MM.1S (cell line): Measurements from ENCODE around the gene FARS2.

Experiments
- DNase-seq: peaks from one replicate; pipeline ENCODE4 v3.0.0-alpha.2; 2015
- H2AFZ ChIP-seq: fragments of 300-600 bp; sonication (generic); 2 replicates; pipeline ENCODE4 v1.6.0; 2016; ENCODE audit warnings: antibody characterized with exemption, low read length
- H3F3A ChIP-seq: fragments of 300-600 bp; sonication (generic); 2 replicates; pipeline ENCODE4 v1.6.1; 2016; ENCODE audit warnings: mild to moderate bottlenecking, antibody characterized with exemption, low read length, moderate library complexity, mixed read lengths; ENCODE audit not compliant: insufficient read depth
- H3K27ac ChIP-seq: fragments of 300-600 bp; sonication (generic); 2 replicates; pipeline ENCODE4 v1.5.1; 2016; ENCODE audit warnings: mild to moderate bottlenecking, low read length
- H3K27me3 ChIP-seq: fragments of 300-600 bp; sonication (generic); replicated peaks from 2 replicates; pipeline ENCODE4 v1.6.0; 2016; ENCODE audit warnings: low read length; ENCODE audit not compliant: insufficient read depth
- H3K36me3 ChIP-seq: fragments of 300-600 bp; sonication (generic); replicated peaks from 2 replicates; pipeline ENCODE4 v1.6.1; 2016; ENCODE audit warnings: mild to moderate bottlenecking, low read length, mixed read lengths; ENCODE audit not compliant: insufficient read depth
- H3K4me1 ChIP-seq: fragments of 300-600 bp; sonication (generic); 2 replicates; pipeline ENCODE4 v1.6.1; 2016; ENCODE audit warnings: low read length, mixed read lengths
- H3K4me2 ChIP-seq: fragments of 300-600 bp; sonication (generic); 2 replicates; pipeline ENCODE4 v1.6.0; 2016; ENCODE audit warnings: low read depth, low read length
- H3K4me3 ChIP-seq: fragments of 300-600 bp; sonication (generic); 2 replicates; pipeline ENCODE4 v1.5.1; 2016; ENCODE audit warnings: low read length, mixed read lengths
- H3K79me2 ChIP-seq: fragments of 300-600 bp; sonication (generic); 2 replicates; pipeline ENCODE4 v1.6.1; 2016; ENCODE audit warnings: mixed run types, low read length, mixed read lengths
- H3K9ac ChIP-seq: fragments of 300-600 bp; sonication (generic); 2 replicates; pipeline ENCODE4 v1.6.1; 2016; ENCODE audit warnings: low read length, mixed read lengths
- H3K9me2 ChIP-seq: fragments of 300-600 bp; sonication (generic); replicated peaks from 2 replicates; pipeline ENCODE4 v1.6.1; 2016; ENCODE audit warnings: mild to moderate bottlenecking, low read length, mixed read lengths; ENCODE audit not compliant: insufficient read depth
- H3K9me3 ChIP-seq: fragments of 300-600 bp; sonication (generic); replicated peaks from 2 replicates; pipeline ENCODE4 v1.6.1; 2016; ENCODE audit warnings: mild to moderate bottlenecking, low read length, mixed read lengths; ENCODE audit not compliant: insufficient read depth
- H4K20me1 ChIP-seq: fragments of 300-600 bp; sonication (generic); 2 replicates; pipeline ENCODE4 v1.6.1; 2016; ENCODE audit warnings: mild to moderate bottlenecking, low read length, moderate library complexity, mixed read lengths; ENCODE audit not compliant: insufficient read depth
- CTCF ChIP-seq: fragments of 300-600 bp; sonication (generic); IDR thresholded peaks from 2 replicates; pipeline ENCODE4 v1.5.1; 2016; ENCODE audit warnings: antibody characterized with exemption, low read length, mixed read lengths
- EZH2 ChIP-seq: fragments of 300-600 bp; sonication (generic); optimal IDR thresholded peaks from 2 replicates; pipeline ENCODE3; 2017; ENCODE audit warnings: low read depth, mild to moderate bottlenecking, antibody characterized with exemption, low read length, mixed read lengths
- EZH2phosphoT487 ChIP-seq: fragments of 300-600 bp; sonication (generic); IDR thresholded peaks from 2 replicates; pipeline ENCODE4 v1.6.1; 2018; ENCODE audit warnings: antibody characterized with exemption, low read length

The FARS2 gene

GRCh38 chr6:5673019-5673790, 411.9 kb downstream of the FARS2 start:
- TF ChIP-seq EZH2phosphoT487 (no peak), EZH2 (no peak), CTCF (no peak)
- no peaks in the 10 kb centered on the region for H3K79me2 ChIP-seq
- no peak overlapping the region for H2AFZ ChIP-seq
- H3K27ac ChIP-seq, result no peak overlapping the region
- no peaks in the 10 kb centered on the region for H3K36me3 ChIP-seq
- H3K4me1 ChIP-seq, result no peaks in the 10 kb centered on the region
- no peaks in the 10 kb centered on the region for H3F3A ChIP-seq
- no peaks in the 10 kb centered on the region for H4K20me1 ChIP-seq
- H3K9me2 ChIP-seq, result no peaks in the 10 kb centered on the region
- no peaks in the 10 kb centered on the region for H3K9me3 ChIP-seq
- H3K9ac ChIP-seq, result no peak overlapping the region
- no peak overlapping the region for H3K4me3 ChIP-seq
- H3K27me3 ChIP-seq, result no peaks in the 10 kb centered on the region
- no peak overlapping the region for H3K4me2 ChIP-seq
- DNase-seq, result no peak

- H3K9me3 ChIP-seq, result no peaks in the 10 kb centered on the region
- no peak for DNase-seq
- H3K27me3 ChIP-seq, result no peaks in the 10 kb centered on the region
- no peaks in the 10 kb centered on the region for H4K20me1 ChIP-seq
- H3F3A ChIP-seq, result no peaks in the 10 kb centered on the region
- H3K4me2 ChIP-seq, result no peak overlapping the region
- H3K36me3 ChIP-seq, result no peaks in the 10 kb centered on the region
- no peak overlapping the region for H2AFZ ChIP-seq
- TF ChIP-seq EZH2phosphoT487, result no peak
- TF ChIP-seq EZH2, result no peak
- TF ChIP-seq CTCF, result no peak
- H3K9ac ChIP-seq, result no peak overlapping the region
- no peaks in the 10 kb centered on the region for H3K79me2 ChIP-seq
- no peak overlapping the region for H3K27ac ChIP-seq
- no peak overlapping the region for H3K4me3 ChIP-seq
- no peaks in the 10 kb centered on the region for H3K9me2 ChIP-seq
- H3K4me1 ChIP-seq, result no peaks in the 10 kb centered on the region
Observed at GRCh38 chr6:5674141-5674540, 412.8 kb downstream of the FARS2 start.

GRCh38 chr6:5674721-5675120, 413.4 kb downstream of the FARS2 start:
- H3K9me2 ChIP-seq, result no peaks in the 10 kb centered on the region
- H2AFZ ChIP-seq, result no peak overlapping the region
- H3F3A ChIP-seq, result no peaks in the 10 kb centered on the region
- no peaks in the 10 kb centered on the region for H3K27me3 ChIP-seq
- TF ChIP-seq EZH2, result no peak
- TF ChIP-seq CTCF, result no peak
- TF ChIP-seq EZH2phosphoT487, result no peak
- no peak overlapping the region for H3K4me3 ChIP-seq
- no peaks in the 10 kb centered on the region for H3K9me3 ChIP-seq
- no peak overlapping the region for H3K9ac ChIP-seq
- H3K27ac ChIP-seq, result no peak overlapping the region
- H3K4me2 ChIP-seq, result no peak overlapping the region
- H3K36me3 ChIP-seq, result no peaks in the 10 kb centered on the region
- DNase-seq, result no peak
- no peaks in the 10 kb centered on the region for H4K20me1 ChIP-seq
- H3K4me1 ChIP-seq, result no peaks in the 10 kb centered on the region
- no peaks in the 10 kb centered on the region for H3K79me2 ChIP-seq
